H4 (cell line): ENCODE results near the gene USH2A. TPM values are rescaled to one million over a fixed set of nuclear protein-coding genes. Genes with fewer than 3 reads are reported as not detected.

Experiments used
- DNase-seq: peaks from one replicate; pipeline ENCODE4 v3.0.0-alpha.2; 2015; ENCODE audit warnings: low spot score
- total RNA-seq: library from RNA; depleted of rRNA; stranded (reverse); fragments of >200 nt; shearing (Covaris generic); gene quantifications from 2 replicates; pipeline ENCODE4 v1.2.3, GENCODE V29; 2014

The USH2A gene
- total RNA-seq, 1 experiment from 2014 or later = 0.04 TPM

DNA sequence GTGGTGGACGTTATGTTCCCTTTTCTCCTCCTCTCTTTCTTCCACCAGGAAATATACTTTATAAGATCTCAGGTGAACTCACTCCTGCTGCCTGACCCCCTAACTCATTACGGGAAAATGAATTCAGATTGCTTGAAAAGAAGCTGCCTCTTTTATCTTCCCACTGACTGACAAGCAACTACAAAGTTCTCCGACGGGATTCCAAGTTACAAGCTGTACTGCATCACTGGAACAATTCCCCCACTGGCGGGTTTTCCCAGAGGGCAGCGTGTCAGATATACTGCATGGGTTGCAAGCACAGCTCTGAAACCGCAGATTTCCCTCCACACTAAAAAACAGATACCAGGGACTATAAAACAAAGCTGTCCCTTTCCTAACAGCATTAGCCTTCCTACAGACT lies 465.6 kb downstream of the USH2A start:
- peak; percentile 3 for DNase-seq

DNA sequence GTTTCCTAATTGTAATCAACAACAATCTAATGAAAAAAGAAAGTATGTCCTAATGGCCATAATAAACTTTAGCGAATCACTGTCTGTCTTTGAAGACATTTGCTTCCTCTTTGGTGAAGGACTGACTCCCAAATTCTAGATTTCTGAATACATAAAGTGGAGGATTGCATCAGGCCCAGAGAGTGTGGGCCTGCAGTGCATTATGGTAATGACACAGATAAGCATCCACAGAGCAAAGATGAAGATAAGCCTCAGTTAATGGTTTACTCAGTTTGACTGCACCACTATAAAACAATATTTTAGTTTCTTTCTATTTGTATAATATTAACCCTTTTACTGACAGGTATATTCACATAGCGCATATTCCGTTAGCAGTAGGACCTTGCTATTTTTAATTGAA lies 490.7 kb downstream of the USH2A start:
- DNase-seq = no peak

DNA sequence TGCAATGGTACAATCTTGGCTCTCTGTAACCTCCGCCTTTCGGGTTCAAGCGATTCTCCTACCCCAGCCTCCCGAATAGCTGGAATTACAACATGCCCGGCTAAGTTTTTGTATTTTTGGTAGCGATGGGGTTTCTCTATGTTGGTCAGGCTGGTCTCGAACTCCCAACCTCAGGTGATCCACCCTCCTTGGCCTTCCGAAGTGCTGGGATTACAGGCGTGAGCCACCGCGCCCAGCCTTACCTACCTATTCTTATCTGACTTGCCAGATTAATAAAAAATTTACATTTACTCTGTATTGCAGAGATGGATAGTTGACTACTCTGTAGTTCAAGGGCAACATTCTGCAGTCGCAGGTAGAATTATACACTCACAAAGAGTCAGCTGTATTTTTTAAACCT lies 496.6 kb downstream of the USH2A start:
- no peak for DNase-seq

DNA sequence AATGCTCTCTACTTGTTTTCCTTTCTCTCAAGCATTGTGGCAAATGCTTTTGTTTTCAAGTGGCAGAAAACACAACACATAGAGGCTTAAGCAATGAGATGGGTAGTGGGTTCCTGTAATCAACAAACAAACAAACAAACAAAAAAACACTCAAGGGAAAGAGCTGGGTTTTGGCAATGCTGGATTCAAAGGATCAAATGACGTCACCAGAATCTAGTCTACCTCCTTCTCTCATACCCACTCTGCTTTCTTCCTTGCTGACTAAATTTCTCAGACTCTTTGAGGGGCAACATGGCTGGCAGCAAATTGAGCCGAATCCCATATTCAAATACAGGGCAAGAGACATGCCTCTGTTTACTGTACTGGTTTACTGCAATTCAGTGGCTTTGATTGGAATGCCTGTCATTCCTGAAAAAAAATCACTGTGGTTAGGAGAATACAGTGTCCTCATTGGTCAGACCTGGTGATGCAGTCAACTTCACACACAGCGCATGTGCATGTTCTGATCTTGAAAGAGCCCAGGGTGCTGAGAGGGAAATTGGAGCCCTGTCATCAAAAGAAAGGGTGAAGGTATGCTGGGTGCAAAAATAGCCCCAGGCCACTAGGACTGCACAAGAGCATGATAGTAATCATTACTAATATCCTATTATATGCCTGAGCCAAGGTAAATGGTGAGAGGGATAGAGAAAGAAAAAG lies 500.0 kb downstream of the USH2A start:
- DNase-seq = peak; percentile 63

DNA sequence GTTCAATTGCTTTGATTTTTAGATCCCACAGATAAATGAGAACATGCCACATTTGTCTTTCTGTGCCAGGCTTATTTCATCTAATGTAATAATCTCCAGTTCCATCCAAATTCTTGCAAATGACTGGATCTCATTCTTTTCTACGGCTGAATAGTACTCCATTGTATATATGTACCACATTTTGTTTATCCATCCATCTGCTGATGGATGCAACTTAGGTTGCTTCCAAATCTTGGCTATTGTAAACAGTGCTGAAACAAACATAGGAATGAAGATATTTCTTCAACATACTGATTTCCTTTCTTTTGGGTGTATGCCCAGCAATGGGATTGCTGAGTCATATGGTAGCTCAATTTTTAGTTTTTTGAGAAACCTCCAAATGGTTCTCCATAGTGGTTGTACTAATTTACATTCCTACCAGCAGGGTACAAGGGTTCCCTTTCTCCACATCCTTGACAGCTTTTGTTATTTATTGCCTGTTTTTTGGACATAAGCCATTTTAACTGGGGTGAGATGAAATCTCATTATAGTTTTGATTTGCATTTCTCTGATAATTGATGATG lies 511.8 kb downstream of the USH2A start:
- peak; percentile 27 for DNase-seq

DNA sequence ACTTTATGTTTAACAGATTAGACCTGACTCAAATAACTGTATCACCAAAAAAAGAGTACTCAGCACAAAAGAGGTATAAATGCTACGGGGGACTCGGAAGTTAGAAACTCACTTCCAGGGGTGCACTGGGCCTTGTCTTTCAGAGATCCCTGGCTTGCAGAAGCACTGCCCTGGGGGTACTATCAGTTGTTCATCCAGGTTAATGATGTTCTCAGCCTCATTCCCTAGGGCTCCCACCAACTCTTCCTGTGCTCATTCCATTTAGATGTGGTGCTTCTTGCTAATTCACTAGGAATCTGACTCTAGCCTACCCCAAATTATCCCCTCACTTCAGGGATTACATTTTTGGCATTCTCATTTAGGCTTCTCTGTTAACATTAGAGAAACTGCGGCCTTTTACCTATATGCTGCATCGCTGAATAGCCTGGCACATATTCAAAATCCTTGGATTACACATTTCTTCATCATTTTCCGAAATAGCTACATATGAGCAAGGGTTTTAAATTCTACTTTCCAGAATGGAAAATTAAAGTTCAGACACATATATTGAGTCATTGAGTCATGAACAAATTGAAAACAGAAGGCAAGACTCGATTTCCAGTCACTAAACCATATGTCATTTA lies 517.6 kb downstream of the USH2A start:
- DNase-seq = no peak

DNA sequence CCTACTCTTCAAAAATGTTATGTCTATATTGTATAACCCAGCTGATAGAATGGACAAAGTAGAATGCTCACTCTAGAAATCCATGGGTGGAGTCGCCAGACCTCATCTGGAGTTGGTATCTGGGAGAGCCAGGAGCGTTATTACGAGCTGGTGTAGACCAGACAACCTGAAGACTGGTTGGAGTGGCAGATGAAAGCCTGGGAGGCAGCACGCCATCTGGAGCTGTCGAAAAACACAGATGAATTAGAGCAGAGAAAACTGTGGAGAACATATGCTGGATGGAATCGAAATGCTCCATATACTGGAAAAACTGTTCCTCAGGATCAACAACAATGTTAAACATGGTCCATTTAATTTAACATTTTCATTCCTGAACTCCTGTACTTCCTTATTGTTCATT lies 522.6 kb downstream of the USH2A start:
- no peak for DNase-seq

DNA sequence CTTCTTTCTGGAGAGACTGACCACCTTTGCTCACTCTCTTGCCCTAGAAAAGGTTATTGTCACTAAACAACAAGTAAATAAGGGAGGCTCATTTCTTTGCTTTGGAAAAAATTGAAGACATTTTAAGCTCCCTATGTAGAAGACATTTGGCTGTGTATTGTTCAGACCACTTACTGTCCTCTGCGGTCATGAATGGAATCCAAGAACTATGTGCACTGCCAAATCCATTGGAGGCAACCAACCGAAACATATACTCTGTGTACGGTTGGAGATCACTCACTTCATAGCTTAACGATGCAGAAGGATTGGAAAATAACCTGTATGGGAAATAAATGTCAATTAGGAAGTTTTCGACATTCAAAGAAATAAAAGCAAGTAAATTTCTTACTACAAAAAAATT lies 523.3 kb downstream of the USH2A start:
- no peak for DNase-seq

DNA sequence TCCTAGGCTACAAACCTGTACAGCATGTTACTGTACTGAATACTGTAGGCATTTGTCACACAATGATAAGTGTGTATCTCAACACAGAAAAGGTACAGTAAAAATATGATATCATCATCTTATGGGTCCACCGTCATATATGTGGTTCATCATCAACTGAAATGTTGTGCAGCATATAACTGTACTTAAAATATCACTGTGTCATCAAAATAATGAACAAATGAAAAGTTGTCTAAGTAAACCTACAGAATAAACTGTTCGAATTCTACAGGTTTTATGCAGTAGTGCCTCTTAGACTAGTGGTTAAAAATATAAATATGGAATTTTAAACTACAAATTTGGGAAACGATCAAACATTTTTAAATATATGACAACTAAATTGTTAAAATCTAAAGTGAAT lies 527.4 kb downstream of the USH2A start:
- no peak for DNase-seq

DNA sequence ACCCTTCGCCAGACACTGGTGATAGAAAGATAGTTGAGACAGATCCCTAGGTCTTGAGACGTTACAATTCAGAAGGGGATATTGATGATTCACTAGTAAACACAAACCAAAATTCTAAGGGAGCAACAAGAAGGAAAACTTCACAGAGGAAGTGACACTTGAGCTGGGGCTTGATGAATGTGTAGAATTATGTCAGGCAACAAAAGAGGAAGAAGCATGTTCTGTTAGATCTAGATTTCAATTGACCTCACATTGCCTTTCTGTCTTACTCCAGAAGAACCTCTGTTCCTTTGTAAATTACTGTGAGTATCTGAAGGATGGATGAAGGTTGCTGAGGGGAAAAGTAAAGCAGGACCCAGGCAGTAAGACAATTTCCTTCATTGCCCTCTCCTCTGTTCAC lies 528.0 kb downstream of the USH2A start:
- DNase-seq = no peak

DNA sequence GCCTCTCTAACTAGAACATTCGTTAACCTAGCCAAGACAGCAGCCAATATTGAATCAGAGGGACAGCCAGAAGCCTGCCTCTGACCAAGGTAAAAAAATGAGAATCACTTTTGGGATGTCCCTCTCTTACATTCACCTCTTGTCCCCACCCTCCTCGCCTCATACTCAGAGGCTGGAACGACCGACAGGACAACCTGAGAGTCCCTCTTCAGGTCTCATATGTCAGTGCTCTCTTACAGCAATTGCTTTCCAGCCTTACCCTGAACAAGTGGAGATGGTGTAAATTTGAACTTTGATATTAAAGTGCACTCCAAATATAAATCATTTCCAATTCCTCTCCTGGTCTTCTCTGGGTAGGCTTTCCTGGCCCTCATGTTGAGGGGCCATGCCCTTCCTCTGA lies 528.6 kb downstream of the USH2A start:
- no peak for DNase-seq

DNA sequence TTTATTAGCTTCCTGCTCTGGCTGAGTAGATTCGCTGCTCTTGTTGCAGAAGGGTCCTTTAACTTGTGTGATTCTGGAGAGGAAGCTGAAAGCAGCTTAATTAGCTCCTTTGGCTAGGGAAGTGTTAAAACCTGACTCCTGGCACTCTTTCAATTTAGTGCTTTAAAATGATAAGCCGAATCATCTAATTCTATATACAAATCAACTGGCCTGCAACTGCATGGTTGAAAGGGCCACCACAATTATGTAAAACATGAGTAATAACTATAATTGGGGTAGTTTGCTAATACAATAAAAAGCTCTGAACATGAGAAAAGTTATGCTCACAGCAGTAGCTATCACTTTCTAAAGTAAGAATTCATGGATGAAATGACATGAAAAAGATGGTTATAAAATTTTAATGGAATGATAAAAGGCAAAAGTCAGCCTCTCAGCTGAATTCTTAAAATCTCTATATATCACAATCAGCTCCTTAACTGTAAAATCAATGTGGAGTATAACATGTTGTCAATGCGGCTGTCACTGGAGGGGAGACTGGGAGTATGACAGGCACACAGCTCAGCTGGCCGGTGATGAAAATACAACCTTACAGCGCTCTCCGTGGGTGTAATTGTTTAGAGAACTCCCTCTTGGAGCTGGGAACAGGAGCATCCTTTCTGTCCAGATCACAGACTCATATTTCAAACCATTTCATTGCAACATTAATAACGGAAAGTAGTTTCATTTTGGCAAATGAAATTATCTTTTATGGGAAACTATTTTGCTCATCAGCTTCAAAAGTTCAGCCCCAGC lies 531.8 kb downstream of the USH2A start:
- no peak for DNase-seq

DNA sequence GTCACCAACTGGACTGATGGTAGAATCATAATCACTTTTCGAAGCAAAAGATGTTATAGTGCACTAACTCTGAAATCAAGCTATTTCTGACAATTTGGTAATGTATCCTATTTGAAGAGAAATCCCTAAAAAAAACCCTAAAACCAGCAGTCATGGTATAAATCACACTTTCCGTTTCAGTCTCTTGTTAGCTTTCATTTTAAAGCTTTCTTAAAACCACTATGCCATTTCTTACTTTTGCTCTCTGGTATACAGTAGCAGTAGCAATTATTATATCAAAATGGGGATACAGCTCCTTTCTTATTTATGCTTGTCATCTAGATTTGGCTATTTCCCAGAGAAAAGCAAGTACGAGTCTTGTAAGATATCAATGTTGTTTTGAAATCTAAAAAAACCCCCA lies 532.8 kb downstream of the USH2A start:
- no peak for DNase-seq

DNA sequence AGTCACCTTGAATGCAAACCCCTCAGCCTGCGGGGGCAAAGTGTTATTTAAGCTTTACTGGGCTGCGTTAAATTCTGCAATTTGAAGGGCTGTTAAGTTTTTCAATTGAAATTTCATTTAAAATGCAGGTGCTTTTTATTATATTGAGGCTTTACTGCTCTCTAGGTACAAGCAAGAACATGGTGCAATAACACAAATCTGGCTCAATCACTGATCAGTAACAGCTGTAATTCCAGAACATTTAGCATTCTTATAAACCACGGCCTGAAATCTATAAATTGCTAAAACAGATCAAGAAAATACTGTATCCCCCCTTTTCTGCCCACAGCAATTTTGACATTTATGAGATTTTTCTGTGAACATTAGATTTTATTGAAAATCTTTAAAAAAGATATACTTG lies 533.4 kb downstream of the USH2A start:
- DNase-seq = no peak

DNA sequence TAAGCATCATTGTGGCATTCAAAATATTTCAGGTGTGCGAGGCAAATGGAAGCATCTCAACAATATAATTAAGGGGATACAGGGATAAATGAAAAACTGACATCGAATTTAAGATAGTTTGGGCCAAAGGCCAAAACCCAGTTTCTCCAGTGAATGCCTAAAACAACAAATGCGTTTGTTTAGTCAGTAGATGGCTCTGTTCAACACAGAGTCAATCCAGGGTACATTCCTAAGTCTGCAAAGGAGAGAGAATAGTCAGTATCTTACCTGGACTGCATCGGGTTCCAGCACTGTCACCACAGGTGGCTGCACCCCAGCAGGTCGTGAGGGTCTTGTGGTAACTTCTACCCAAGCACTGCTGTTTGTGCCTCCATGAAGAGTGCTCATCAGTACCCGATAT lies 535.1 kb downstream of the USH2A start:
- DNase-seq = peak; percentile 10

DNA sequence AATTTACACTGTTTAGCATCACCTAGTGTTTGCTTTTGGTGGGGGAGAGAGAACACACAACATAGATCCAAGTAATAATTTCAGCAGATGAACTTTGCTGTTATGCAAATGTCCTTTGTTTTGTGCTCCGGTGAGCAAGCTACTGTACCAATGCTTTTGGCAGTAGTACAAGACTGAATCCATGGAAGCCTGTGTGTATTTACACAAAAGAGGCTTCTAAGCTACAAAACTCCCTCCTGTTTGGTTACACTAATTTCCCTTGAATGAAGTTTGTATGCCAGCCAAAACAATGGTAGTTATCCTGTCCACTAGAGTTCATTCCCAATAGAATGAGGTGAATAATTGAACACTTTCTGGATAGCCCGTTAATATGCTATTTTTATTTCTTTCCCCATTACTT lies 535.6 kb downstream of the USH2A start:
- peak; percentile 13 for DNase-seq

DNA sequence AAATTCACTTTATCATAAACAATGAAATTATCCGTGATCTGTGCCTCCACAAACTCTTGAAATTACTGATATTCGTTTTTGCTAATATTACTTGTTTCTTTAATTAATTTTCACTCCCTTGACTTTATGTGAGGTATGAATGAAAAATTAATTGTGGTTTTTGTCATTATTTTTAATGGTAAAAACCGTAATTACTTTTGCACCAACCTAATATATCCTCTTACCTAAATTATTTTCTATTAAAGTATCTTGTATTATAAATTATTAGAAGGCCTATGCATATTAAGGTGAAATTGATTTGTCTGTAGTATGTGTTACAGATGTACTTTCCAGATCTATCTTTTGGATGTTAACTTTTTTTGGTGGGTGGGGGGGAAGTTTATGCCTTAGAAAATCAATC lies 540.2 kb downstream of the USH2A start:
- no peak for DNase-seq

DNA sequence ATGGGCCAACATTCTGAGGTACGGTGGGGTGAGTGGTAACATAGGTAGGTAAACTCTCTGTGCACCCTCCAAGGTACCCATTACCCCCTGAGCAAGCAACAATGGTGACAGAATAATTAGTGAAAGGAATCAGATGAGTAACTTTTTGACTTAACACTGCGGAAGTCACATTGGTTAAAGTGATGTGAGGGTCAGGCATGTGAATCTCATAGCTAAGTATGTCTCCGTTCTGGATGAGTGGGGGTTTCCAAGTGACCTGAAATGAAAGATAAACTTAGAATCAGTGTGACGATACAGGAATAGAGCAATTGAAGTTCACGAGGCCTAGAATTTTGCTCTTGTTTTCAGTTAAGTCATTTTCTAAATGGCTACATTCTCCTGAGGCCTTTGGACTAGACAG lies 544.4 kb downstream of the USH2A start:
- no peak for DNase-seq

DNA sequence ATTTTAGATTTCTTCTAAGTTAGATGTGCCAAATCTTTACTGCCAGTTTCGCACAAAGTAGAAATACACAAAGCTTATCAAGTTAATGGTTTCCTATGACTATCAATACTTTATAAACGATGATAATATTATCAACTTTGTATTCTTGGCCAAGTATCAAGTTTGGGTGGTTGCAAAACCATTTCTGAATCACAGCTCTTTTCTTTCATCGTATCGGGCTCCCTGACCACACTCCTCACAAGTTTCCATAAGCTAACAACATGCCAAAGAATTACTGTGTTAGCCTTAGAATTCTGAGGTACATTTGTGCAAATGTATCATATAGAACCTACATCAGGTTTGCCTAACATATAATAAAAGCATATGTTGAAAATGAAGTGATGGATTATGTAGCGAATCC lies 545.1 kb downstream of the USH2A start:
- no peak for DNase-seq

DNA sequence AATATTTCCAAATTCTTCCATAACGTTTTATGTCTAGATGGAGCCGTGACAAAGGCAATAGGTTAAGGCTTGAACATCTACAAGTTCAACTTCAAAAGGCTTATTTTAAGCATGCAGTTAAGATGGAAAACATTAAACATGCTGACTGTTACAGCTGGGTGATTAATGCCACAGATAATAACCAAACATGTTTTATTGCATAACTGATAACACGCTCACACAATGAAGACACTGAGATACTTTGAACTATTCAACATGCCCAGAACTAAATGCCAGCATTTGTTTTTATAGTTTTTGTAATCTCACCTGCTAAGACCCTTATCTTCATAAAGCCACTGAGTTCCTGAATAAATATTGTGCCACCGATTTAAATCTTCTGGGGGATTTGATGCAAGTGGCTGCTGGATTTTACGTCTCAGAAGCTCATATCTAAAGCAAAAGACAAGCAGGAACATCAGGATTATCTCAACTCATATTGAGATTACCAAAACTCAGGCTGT lies 545.7 kb downstream of the USH2A start:
- no peak for DNase-seq

DNA sequence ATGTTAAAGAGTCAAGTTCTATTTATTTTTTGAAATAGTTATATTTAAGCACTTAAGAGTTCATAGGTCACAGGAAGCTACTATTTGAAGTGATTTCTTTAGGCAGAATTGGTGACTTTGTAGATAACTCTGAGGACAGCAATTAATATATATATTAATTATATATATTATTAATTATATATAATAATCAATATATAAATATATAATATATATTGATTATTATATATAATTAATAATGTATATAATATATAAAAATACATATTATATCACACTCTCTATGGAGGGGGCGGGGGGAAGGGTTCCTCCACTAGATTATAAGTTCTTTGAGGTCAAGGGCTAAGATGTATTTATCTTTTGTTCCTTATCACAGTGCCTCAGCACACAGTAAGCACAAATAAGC lies 547.5 kb downstream of the USH2A start:
- no peak for DNase-seq

DNA sequence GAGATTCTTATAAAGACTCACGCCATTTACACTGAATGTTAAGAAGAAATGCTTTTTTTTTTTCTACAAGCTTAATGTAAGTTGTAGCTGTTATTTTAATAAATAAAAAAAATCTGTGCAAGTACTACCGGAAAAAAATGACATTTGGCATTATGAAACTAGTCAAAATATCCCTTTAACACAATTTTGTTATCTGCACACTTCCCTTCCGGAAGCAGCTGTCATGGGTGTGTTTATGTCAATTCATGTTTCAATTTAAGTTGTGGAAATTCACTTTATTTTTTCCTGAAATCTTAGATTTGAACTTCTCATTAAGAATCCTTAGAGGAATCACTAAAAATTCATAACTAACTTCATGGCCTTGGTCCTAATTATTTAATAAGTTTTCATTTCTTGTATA lies 548.0 kb downstream of the USH2A start:
- no peak for DNase-seq

DNA sequence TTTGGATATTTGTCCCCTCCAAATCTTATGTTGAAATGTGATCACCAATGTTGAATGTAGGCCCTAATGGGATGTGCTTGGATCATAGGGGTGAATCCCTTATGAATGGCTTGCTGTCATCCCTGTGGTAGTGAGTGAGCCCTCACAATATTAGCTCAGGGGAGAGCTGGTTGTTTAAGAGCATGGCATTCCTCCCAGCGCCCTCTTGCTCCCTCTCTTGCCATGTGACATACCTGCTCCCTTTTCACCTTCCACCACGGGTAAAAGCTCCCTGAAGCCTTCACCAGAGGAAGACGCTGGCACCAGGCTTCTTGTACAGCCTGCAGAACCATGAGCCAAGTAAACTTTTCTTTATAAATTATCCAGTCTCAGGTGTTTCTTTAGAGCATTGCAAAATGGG lies 550.6 kb downstream of the USH2A start:
- DNase-seq = no peak
